ENCODE measurements around the gene PER1. TPM values are rescaled to one million over a fixed set of nuclear protein-coding genes. Genes with fewer than 3 reads are reported as not detected.
"Not testable (repeated sequence)": the region's sequence is repeated elsewhere in the genome, so short reads cannot be mapped to it uniquely, and the experiment has no call there.

PER1 gene
- total RNA-seq, 2 experiments from 2014 or later, result 35.0 to 38.1 TPM

GRCh38 chr17:8186787-8187516, 34.7 kb upstream of the PER1 start:
- peaks cover 2% of the 10 kb centered on the region for H3K36me3 Mint-ChIP-seq (ENCODE audit: low read depth)
- ATAC-seq, result peak; percentile 47
- DNase-seq, result peak; percentile 95
- peaks cover 18% of the 10 kb centered on the region for H3K4me1 Mint-ChIP-seq (ENCODE audit: low read depth)
- no peaks in the 10 kb centered on the region for H3K9me3 Mint-ChIP-seq (ENCODE audit: insufficient read depth)
- H3K27ac Mint-ChIP-seq, result no peak overlapping the region
- no peak overlapping the region for H3K4me3 Mint-ChIP-seq
- CTCF ChIA-PET, result interaction anchor here (0.6 to 4.0 kb wide), 18 partner anchors 9 to 114 kb away, joined by 3 to 34 read pairs (median 3); partner anchors contain the start of genes AURKB, CTC1, PFAS and TMEM107
- H3K27me3 Mint-ChIP-seq (ENCODE audit: low read depth), result peaks cover 10% of the 10 kb centered on the region
- POLR2A ChIA-PET, result interaction anchor here (0.6 to 7.6 kb wide), 14 partner anchors 9 to 67 kb away, joined by 3 to 212 read pairs (median 5); partner anchors contain the start of genes AURKB and TMEM107

GRCh38 chr17:8186446-8186786, 34.2 kb upstream of the PER1 start:
- DNase-seq, result no peak
- Mint-ChIP-seq H3K4me1 (ENCODE audit: low read depth) (peaks cover 20% of the 10 kb centered on the region), H3K36me3 (ENCODE audit: low read depth) (peaks cover 2% of the 10 kb centered on the region), H3K27me3 (ENCODE audit: low read depth) (peaks cover 10% of the 10 kb centered on the region), H3K9me3 (ENCODE audit: insufficient read depth) (no peaks in the 10 kb centered on the region), H3K27ac (no peak overlapping the region), H3K4me3 (no peak overlapping the region)
- ChIA-PET CTCF (interaction anchor here (0.8 to 4.0 kb wide), 9 partner anchors 10 to 107 kb away, joined by 3 to 34 read pairs (median 3); partner anchors contain the start of gene TMEM107), POLR2A (interaction anchor here (0.7 to 7.6 kb wide), 7 partner anchors 10 to 67 kb away, joined by 3 to 212 read pairs (median 5); partner anchors contain the start of gene TMEM107)
- no peak for ATAC-seq

GRCh38 chr17:8185582-8186445, 33.6 kb upstream of the PER1 start:
- Mint-ChIP-seq H3K4me3 (no peak overlapping the region), H3K27me3 (ENCODE audit: low read depth) (peaks cover 10% of the 10 kb centered on the region), H3K27ac (no peak overlapping the region), H3K9me3 (ENCODE audit: insufficient read depth) (no peaks in the 10 kb centered on the region), H3K36me3 (ENCODE audit: low read depth) (peaks cover 2% of the 10 kb centered on the region), H3K4me1 (ENCODE audit: low read depth) (peaks cover 17% of the 10 kb centered on the region)
- POLR2A ChIA-PET, result interaction anchor here (0.7 to 7.6 kb wide), 7 partner anchors 10 to 103 kb away, joined by 3 to 212 read pairs (median 3); partner anchors contain the start of genes RANGRF and TMEM107
- CTCF ChIA-PET, result interaction anchor here (0.8 to 4.0 kb wide), 10 partner anchors 9 to 106 kb away, joined by 3 to 34 read pairs (median 3); partner anchors contain the start of gene TMEM107
- DNase-seq (peak; percentile 90), ATAC-seq (peak; percentile 9)

GRCh38 chr17:8176998-8177731, 25.0 kb upstream of the PER1 start:
- Mint-ChIP-seq H3K4me3 (peak overlapping the region; percentile 96), H3K4me1 (ENCODE audit: low read depth) (peaks cover 50% of the 10 kb centered on the region), H3K27me3 (ENCODE audit: low read depth) (no peaks in the 10 kb centered on the region), H3K36me3 (ENCODE audit: low read depth) (peaks cover 6% of the 10 kb centered on the region), H3K9me3 (ENCODE audit: insufficient read depth) (no peaks in the 10 kb centered on the region), H3K27ac (peak overlapping the region; percentile 88)
- ChIA-PET POLR2A (interaction anchor here (1.0 to 2.4 kb wide), 5 partner anchors 9 to 58 kb away, joined by 3 to 13 read pairs (median 8); partner anchors contain the start of gene VAMP2), CTCF (interaction anchor here (0.6 to 1.9 kb wide), 5 partner anchors 9 to 124 kb away, joined by 3 to 7 read pairs (median 6); partner anchors contain the start of gene BORCS6)
- DNase-seq (no peak), ATAC-seq (no peak)

GRCh38 chr17:8176197-8176940, 24.2 kb upstream of the PER1 start, which contains the start of gene TMEM107:
Gene TMEM107, minus strand, starts transcription at chr17:8176380. Its CDS starts 94 bp downstream, at chr17:8176286.
- H3K4me1 Mint-ChIP-seq (ENCODE audit: low read depth), result peaks cover 50% of the 10 kb centered on the region
- ChIA-PET CTCF (interaction anchor here (0.6 to 1.9 kb wide), 5 partner anchors 9 to 125 kb away, joined by 3 to 7 read pairs (median 6); partner anchors contain the start of gene BORCS6), POLR2A (interaction anchor here (1.0 to 2.4 kb wide), 7 partner anchors 10 to 72 kb away, joined by 3 to 13 read pairs (median 5); partner anchors contain the start of genes CTC1 and VAMP2)
- H3K36me3 Mint-ChIP-seq (ENCODE audit: low read depth), result peaks cover 6% of the 10 kb centered on the region
- DNase-seq, result peak; percentile 93
- ATAC-seq, result peak; percentile 58
- peak within 1 kb of the TSS; percentile 96 for H3K4me3 Mint-ChIP-seq
- H3K9me3 Mint-ChIP-seq (ENCODE audit: insufficient read depth), result no peaks in the 10 kb centered on the region
- H3K27me3 Mint-ChIP-seq (ENCODE audit: low read depth), result no peaks in the 10 kb centered on the region
- H3K27ac Mint-ChIP-seq, result peak within 1 kb of the TSS; percentile 88

- peak overlapping the region; percentile 88 for H3K27ac Mint-ChIP-seq
- ATAC-seq (peak; percentile 3), DNase-seq (no peak)
- POLR2A ChIA-PET, result interaction anchor here (0.5 to 2.4 kb wide), 8 partner anchors 11 to 343 kb away, joined by 3 to 13 read pairs (median 5); partner anchors contain the start of genes CTC1 and VAMP2
- H3K9me3 Mint-ChIP-seq (ENCODE audit: insufficient read depth), result no peaks in the 10 kb centered on the region
- CTCF ChIA-PET, result interaction anchor here (1.2 to 1.9 kb wide), 3 partner anchors 11 to 56 kb away, joined by 5 to 7 read pairs (median 6); partner anchors contain the start of gene BORCS6
- peaks cover 50% of the 10 kb centered on the region for H3K4me1 Mint-ChIP-seq (ENCODE audit: low read depth)
- H3K36me3 Mint-ChIP-seq (ENCODE audit: low read depth), result peaks cover 6% of the 10 kb centered on the region
- H3K4me3 Mint-ChIP-seq, result peak overlapping the region; percentile 96
- no peaks in the 10 kb centered on the region for H3K27me3 Mint-ChIP-seq (ENCODE audit: low read depth)
Observed at GRCh38 chr17:8175795-8176196, 23.6 kb upstream of the PER1 start.

- Mint-ChIP-seq H3K27ac (peak overlapping the region; percentile 99), H3K9me3 (ENCODE audit: insufficient read depth) (no peaks in the 10 kb centered on the region), H3K27me3 (ENCODE audit: low read depth) (no peaks in the 10 kb centered on the region), H3K4me3 (peak overlapping the region; percentile 85), H3K4me1 (ENCODE audit: low read depth) (peaks cover 50% of the 10 kb centered on the region), H3K36me3 (ENCODE audit: low read depth) (peaks cover 6% of the 10 kb centered on the region)
- ChIA-PET POLR2A (interaction anchor here (0.5 to 3.9 kb wide), 52 partner anchors 9 to 1514 kb away, joined by 3 to 343 read pairs (median 7); partner anchors contain the start of genes AURKB, BORCS6, CNTROB and CTC1), CTCF (interaction anchor here (0.7 to 1.9 kb wide), 10 partner anchors 8 to 153 kb away, joined by 3 to 6 read pairs (median 4); partner anchors contain the start of genes ALOXE3 and BORCS6)
- ATAC-seq, result no peak
- DNase-seq, result no peak
Observed at GRCh38 chr17:8173871-8174322, 21.7 kb upstream of the PER1 start.

- CTCF ChIA-PET, result interaction anchor here (0.7 to 1.9 kb wide), 13 partner anchors 9 to 227 kb away, joined by 3 to 6 read pairs (median 3); partner anchors contain the start of genes ALOXE3 and BORCS6
- Mint-ChIP-seq H3K27ac (peak overlapping the region; percentile 99), H3K9me3 (ENCODE audit: insufficient read depth) (no peaks in the 10 kb centered on the region), H3K27me3 (ENCODE audit: low read depth) (no peaks in the 10 kb centered on the region), H3K36me3 (ENCODE audit: low read depth) (peaks cover 6% of the 10 kb centered on the region), H3K4me3 (peak overlapping the region; percentile 85), H3K4me1 (ENCODE audit: low read depth) (peaks cover 50% of the 10 kb centered on the region)
- ATAC-seq (peak; percentile 79), DNase-seq (peak; percentile 90)
- POLR2A ChIA-PET, result interaction anchor here (0.5 to 3.9 kb wide), 61 partner anchors 10 to 1513 kb away, joined by 3 to 343 read pairs (median 6); partner anchors contain the start of genes AURKB, BORCS6, CNTROB and CTC1
Observed at GRCh38 chr17:8173056-8173870, 21.1 kb upstream of the PER1 start.

GRCh38 chr17:8170186-8170585, 18.0 kb upstream of the PER1 start:
- H3K4me1 Mint-ChIP-seq (ENCODE audit: low read depth), result peaks cover 36% of the 10 kb centered on the region
- POLR2A ChIA-PET, result interaction anchor here (0.6 to 1.1 kb wide), 2 partner anchors 12 to 15 kb away, joined by 3 read pairs; no protein-coding TSS in a partner anchor

More at GRCh38 chr17:8170186-8170585, 18.0 kb upstream of the PER1 start:
- DNase-seq; H3K4me3 Mint-ChIP-seq; H3K36me3 Mint-ChIP-seq (ENCODE audit: low read depth); H3K9me3 Mint-ChIP-seq (ENCODE audit: insufficient read depth); CTCF ChIA-PET; H3K27ac Mint-ChIP-seq; H3K27me3 Mint-ChIP-seq (ENCODE audit: low read depth); ATAC-seq: not testable (repeated sequence)

Data from activated CD8-positive, alpha-beta T cell treated with anti-CD3 and anti-CD28 coated beads, Interleukin-2, amount 10 ng/mL, durations not matched to agents 7 days and 5 days (primary cell).